Measurements from ENCODE around the gene PIK3R3.

DNA sequence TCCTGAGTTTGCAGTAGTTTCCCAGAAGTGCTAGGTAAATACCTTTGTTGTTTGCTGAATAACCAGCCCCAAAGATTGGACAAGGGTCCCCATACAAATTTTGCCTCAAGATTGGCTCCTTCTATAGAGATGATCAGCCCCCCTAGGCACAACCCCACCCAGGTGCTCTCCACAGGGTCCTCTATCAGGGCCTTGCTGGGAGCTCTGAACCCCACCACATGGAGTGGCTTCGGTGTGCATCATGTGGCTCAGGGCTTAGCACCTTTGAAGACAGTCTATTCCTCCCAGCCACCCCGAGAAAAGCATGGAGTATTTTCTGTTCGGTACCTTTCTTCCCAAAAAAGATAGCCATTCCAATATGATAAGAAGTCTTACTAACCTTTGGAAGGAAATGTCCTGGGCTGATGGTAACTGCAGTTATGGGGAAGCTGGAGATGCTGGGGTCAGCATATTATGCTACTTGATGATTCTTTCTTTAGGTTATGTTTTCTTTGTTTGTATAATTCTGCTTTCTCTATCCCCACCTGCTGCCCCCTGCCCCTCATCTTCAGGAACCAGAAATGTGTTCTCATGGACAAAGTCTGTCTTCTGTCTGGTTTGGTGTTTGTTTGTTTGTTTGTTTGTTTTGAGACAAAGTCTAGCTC lies 37.5 kb upstream of the PIK3R3 start:
- no peak for TF ChIP-seq POLR2AphosphoS5 (IDR thresholded peaks at IDR 0.05)
- TF ChIP-seq, protein P1, sequence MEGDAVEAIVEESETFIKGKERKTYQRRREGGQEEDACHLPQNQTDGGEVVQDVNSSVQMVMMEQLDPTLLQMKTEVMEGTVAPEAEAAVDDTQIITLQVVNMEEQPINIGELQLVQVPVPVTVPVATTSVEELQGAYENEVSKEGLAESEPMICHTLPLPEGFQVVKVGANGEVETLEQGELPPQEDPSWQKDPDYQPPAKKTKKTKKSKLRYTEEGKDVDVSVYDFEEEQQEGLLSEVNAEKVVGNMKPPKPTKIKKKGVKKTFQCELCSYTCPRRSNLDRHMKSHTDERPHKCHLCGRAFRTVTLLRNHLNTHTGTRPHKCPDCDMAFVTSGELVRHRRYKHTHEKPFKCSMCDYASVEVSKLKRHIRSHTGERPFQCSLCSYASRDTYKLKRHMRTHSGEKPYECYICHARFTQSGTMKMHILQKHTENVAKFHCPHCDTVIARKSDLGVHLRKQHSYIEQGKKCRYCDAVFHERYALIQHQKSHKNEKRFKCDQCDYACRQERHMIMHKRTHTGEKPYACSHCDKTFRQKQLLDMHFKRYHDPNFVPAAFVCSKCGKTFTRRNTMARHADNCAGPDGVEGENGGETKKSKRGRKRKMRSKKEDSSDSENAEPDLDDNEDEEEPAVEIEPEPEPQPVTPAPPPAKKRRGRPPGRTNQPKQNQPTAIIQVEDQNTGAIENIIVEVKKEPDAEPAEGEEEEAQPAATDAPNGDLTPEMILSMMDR (IDR thresholded peaks at IDR 0.05): no peak
